GM18499 (cell line): ENCODE results near the gene ATG9A.

Experiments
- ATAC-seq: cut with Tn5 transposase; IDR thresholded peaks from one replicate; pipeline ENCODE4 v1.9.1; 2021; ENCODE audit warnings: moderate number of reproducible peaks; ENCODE audit not compliant: insufficient read depth, unreplicated experiment

Gene ATG9A

DNA sequence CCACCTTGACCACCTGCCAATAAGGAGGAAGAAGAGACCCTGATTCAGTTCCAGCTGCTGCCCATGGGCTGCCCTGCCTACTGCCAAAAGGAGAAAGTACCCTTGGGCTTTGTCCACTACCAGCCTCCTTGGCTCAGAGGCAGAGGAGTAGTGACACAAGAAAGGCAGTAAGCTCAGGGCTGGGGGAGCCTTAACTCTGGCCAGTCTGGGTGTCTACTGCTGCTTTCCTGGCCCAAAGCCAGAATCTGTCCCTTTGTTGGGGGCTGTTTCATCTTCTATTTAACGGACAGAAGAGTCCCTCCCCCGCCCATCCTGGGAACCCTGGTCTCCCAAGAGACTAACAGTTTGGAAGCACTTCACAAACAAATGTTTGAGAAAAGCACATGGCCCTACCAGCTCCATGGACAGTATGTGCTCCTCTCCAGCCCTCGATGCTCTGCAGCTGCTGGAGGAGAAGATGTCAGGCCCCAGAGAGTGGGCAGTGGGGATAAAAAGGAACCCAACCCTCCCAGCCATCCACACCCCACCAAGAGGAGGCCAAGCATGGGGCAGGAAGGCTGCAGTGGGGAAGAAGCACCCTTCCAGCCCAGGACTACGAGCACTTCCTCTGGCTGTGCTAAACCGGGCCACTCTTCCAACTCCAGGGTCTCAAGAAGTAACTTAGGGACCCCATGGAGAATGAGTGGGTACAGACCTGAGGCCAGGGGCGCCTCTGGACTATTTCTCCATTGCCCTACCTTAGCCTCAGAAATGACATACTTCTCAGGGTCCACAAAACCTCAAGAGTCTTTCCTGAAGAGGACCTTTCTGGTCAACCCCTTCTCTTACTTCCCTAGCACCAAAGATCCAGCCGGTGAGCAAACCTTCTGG lies 1.2 kb downstream of the ATG9A start:
- ATAC-seq, result no peak

DNA sequence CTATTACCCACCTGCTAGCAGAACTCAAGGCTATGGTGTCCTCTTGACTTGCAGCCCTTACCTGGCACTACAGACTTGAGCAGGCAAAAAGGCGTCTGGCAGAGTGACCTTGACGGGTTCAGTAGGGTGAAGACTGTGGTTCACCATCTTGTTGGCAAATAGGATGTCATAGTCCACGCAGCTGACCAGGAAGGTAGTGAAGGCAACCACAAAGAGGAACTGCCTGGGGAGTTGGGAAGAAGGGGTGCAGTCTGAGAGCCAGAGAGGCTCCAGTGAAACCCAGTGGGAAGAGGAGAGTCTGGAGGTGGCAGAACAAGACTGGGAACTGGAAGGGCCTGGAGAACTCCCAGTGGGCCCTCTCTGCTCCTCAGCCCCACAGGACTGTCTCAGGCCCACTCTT lies 4.1 kb downstream of the ATG9A start:
- ATAC-seq, result no peak

DNA sequence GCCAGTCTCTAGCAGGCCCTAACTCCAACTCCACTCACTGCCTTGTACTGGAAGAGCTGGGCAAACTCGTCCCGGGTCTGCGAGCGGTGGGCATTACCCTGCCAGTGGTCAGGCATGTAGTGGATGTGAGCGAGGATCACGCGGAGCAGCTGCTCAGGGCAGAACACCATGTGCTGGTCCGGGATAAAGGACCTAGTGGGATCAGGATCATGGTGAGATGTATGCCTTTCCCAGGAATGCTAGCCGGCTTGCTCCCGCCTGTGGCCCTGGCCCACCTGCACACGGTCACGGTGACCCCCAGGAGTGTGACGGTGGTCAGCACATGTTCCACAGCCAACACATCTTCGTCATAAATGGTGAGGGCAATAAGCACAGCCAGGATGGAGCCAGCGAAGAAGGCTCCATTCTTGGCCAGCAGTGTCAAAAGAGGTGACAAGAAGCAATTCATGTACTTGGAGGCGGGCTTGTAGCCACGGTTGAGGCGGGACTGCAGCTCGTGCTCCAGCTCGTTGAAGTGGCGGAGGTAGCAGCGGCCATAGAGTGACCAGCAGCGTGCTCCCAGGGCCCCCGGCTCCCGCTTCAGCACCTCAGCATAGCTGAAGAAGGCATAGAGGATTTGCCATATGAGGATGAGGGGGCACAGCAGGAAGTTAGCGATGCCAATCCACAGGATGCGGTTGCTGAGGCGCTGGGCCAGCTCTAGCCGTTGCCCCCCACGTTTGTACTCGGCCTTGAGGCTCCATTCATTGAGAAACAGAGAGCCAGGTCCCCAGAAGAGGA lies 5.4 kb downstream of the ATG9A start:
- no peak for ATAC-seq

DNA sequence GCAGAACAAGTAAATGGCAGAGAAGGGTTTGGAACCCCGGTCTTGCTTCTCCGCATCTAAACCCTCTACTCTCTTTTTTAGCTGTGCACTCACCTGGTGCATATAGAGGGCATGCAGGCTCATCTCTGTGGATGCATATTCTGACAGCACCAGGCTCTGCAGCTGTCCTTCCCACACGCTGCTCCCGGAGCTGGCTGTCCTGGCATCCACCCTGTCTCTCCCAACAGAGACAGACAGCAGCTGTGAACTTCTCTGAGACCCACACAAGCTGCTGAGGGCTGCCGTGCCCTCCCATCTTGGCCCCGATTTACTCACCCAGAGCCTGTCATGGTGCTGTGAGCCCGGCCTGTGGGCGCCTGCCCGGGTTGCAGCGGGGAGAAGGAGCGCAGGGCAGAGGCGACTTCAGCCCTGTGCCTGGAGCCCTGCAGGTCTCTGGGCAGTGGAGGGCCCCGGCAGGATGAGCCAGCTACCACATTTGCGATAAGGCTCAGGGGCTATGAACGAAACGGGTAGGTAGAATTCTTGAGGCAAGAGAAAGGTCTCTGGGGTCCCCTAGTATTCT lies 7.4 kb downstream of the ATG9A start:
- ATAC-seq, result no peak

DNA sequence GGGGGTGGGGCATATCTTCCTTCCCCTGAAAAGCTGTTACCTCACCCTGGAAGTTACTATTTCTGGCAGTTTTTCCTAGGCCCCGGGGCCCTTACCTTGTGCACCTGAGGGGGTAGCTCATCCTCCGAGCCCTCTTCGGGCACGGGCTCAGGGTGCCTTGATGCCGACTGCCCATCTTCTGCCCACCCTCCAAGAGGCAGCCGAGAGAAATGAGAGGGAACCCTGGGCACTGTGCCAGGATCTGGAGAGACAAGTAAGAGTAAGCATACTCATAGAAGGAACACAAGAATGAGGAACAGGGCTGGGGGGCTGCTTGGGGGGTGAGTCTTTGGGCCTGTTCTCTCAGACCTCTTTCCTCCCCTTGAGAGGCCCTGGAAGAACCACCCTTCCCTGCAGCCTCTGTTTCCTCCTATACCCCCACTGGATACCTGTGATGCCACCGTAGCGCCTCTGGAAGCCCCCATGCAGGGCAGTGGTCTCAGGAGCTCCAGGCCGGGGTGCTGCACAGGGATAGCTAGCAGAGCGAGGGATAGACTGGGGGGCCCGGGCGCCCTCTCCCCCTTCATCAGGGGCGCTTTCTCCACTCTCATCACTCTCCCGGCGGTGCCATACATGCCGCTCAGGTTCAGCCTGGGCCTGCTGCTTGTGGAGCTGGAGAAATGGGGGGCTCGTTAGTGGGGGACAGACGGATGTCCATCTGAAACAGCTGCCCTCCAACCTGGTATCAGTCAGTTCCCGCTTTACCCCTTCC lies 8.6 kb downstream of the ATG9A start:
- no peak for ATAC-seq

DNA sequence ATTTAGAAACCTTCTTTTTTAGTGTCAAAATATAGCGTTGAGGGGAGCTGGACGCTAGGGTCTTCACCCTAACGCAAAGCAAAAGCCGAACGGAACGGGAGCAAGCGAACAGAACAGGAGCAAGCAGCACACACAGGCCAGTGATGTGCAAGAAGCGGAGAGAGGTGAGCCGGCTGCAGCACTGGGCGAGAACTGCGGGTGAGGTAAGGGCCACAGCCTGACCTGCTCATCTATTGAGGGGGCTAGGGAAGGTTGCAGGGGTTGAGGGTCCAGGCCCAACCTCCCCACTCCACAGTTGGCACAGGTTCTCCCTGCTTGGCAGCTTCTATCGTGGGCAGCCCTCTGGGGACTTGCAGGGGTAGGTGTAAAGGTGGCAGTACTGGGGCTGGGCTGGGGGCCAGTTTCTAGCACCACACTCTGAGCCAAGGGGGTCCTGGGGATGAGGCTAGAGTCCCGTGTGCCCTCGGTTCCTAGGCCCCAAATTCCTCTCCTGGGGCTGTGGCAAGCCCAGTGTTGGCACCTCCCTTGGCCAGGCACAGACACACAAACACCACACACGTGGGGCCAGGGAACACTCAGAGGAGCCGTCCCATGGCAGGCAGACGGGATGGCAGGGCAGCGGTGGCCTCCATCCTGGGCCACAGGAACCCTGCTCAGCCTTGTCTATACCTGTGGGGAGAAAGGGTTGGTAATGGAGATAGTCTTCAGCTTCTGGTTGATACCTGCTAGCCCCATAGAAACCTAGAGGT lies 9.5 kb downstream of the ATG9A start:
- ATAC-seq, result no peak

DNA sequence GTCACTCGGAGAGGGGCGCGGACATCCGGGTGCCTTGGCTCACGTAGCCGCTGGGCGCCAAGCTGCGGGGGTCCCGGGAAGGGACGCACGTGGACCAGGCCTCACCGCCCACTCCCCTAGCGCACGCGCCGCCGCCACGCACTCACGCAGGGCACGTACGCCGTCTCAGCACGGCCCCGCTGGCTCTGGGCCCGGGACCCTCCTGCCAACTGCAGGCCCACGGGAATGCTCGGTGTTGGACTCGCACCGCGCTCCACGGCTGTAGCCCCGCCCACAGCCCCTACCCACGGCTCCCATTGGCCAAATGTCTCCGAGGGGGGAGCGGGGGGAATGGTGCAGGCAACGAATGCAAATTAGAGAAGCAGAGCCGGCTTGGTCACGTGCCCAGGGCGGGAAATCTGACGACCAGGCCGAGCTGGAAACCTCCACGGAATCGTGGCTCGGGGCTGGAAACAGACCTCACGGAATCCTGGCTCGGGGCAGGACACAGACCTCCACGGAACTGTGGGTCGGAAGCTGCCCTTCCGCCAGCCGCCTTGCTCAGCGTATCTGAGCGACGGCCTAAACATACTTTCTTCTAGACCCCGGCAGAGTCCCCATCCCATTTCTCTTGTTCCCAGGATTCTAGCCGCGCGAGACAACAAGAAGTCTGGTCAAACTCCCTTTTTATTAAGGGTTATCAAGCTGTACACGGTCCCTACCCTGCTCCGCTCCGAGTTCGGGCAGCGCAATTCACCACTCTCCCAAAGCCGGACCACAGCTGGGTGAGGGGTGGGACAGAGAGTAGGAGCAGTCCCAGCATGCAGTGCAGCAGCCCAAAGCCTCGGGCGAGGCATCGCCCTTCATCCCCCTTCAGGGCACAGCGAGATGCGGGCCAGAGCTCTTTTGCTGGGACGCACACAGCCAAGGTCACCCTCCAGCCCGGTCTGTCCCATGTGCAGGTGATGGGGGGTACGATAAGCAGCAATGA lies 10.4 kb downstream of the ATG9A start, which contains the start of gene ABCB6:
Gene ABCB6 (minus strand): TSS at position 227 of the 970 bp plus-strand sequence. CDS start 285 bp downstream, outside the sequence.
- ATAC-seq, result peak; percentile 35

DNA sequence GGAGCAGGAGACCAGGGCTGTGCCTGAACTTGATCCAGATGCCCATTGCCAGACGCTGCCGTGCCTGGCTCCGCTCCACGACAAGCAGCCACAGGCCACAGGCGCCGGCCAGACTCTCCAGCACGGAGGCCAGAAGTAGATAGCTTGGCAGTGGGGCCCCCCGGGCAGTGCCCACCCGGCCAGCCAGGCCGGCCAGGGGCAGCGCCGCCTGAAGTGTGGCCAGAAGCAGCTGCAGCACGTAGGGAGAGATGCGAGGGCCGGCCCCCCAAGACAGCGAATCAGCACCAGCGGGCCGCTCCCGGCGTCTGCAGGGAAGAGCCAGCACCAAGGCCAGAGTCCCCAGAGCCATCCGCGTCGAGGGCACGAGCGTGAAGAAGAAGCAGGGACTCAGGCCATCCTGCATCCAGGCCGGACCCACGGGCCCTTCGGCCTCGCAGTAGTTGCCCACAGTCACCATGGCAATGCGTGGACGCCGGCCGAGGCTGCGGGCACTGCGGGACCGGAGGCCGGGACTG lies 11.2 kb downstream of the ATG9A start:
- peak; percentile 11 for ATAC-seq

DNA sequence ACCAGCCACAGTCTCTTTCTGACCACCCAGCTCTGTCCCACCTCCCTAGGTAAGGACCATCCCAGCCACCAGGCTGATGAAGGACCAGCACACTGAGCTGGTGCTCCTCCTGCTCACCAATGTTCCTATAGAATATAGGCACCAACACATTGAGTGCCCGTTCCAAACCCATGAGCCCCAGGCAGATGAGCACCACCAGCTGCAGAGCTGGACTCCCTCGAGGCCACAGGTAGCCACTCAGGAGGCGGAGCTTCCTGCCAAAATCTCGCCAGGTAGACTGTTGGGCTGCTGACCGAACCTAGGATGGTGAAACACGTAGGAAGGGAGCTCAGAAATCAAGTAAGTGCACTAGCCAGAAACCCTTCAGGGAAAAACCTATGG lies 12.9 kb downstream of the ATG9A start:
- ATAC-seq, result no peak

DNA sequence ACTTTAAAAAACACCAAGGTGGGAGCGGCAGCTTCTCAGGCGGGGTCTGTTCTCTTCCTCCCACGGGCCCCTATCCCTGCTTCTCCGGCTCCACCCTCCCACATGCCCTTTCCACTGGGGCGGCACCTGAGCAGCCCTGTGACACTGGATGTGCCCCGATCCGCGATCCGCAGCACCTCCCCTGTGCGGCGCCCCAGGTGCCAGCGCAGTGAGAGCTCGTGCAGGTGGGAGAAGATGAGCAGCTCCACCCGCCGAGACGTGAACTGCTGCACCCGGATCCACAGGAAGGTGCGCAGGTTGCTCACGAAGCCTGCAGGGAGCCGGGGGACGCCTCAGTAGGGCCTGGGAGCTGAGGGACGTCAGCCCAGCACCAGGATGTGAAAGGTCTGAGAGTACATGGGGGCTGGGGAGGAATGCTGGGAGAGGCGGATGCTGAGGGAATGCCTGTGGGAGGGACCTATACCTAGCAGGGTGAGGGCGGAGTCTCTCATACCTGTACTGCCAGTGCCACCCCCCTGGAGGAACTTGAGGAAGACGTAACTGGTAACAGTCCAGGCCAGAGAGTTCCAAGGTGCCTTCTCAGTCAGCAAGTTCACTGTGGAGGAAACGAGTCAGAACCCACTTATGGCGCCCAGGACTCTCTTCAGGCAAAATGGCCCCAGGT lies 13.4 kb downstream of the ATG9A start:
- no peak for ATAC-seq

DNA sequence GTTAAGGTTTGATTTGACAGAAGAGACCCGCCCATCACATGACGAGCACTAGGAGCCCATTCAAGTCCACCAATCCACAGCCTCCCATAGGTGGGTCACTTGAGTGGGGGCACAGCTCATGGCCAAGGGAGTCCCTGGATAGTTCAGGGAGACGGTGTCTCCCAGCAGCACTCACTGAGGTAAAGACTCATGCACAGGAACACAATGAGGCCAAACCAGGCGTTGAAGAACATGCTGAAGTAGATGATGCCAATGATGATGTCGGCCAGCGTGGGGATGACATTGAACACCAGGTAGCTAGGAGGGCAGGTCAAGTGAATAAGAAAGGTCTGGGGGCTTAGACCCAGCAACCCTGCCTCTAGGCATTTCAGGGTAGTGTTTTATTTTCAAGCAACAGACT lies 14.7 kb downstream of the ATG9A start:
- ATAC-seq, result no peak

DNA sequence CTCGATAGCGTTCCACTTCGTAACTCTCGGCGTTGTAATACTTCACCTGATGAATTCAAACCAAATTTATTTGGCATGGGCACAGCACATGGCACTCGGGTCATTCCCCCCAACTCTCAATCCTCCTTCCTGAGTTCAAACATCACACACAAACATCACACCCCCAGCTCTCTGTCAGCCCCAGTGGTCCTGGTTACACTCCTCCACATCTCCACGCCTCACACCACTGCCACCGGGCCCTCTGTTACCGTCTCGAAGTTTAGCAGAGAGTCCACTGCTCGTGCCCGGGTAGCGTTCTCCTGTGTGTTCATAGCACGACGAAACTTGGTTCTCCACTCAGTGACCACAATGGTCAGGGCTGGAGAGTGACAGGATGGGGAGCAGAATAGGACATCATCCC lies 15.3 kb downstream of the ATG9A start:
- no peak for ATAC-seq

DNA sequence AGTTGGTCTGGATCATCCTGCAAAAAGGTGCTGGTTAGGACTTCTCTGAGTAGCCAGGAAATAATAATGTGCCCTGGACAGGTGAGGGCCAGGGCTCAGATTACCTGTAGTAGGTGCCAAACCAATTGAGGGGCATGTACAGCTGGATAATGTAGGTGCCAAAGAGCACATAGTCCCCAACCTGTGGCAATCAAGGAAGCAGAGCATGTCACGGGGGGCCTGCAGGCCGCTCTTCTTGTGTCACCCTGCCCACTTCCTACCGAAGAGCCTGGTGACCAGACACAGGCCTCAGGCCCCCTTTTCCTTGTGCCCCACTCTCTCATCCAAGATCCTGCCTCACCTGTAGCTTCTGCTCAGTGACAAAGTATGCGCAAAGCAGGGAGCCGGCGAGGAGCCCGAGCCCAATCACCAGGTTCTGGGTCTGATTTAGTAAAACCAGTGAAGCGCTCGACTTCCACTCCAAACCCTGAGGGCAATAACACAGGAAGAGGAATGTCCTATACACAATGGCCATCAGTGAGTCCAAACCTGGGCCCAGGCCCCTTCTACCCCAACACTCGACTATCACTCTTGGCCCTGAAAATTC lies 15.9 kb downstream of the ATG9A start:
- ATAC-seq, result no peak

DNA sequence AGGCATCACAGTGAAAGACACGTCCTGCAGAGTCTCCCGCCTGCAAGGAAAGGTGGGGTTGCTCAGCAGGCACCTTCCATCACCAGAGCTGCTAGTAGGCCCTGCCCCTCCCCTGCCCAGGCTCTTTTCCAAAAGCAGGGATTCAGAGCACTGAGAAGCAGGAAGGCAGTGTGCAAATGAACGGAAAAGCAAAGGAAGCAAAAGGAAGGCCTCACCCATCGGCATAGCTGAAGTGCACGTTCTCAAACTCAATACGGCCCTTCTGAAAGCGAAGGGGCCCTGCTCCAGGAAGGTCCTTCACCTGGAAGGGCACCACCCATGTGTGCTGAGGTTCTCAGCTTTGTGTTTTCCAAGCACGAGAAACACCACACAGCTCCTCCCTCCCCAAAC lies 16.4 kb downstream of the ATG9A start:
- ATAC-seq, result no peak

DNA sequence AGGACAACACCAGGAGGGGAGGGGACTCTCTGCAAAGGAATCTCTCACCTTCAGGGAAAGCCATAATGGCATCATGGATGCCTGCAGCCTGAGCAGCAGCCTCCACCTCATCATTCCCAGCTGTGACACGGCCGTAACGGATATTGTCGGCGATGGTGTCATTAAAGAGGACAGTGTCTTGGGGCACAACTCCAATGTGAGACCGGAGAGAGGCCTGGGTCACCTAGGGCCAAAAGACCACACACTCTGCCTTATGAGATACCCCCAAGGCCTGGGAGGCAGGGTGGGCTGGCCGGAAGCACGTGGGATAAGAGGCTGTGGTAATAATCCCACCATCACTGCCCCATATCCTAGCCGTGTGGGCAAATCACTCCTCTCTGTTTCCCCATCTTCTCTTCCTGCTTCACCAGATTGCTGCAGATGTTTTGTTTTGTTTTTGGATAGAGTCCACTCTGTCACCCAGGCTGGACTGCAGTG lies 18.5 kb downstream of the ATG9A start:
- no peak for ATAC-seq

DNA sequence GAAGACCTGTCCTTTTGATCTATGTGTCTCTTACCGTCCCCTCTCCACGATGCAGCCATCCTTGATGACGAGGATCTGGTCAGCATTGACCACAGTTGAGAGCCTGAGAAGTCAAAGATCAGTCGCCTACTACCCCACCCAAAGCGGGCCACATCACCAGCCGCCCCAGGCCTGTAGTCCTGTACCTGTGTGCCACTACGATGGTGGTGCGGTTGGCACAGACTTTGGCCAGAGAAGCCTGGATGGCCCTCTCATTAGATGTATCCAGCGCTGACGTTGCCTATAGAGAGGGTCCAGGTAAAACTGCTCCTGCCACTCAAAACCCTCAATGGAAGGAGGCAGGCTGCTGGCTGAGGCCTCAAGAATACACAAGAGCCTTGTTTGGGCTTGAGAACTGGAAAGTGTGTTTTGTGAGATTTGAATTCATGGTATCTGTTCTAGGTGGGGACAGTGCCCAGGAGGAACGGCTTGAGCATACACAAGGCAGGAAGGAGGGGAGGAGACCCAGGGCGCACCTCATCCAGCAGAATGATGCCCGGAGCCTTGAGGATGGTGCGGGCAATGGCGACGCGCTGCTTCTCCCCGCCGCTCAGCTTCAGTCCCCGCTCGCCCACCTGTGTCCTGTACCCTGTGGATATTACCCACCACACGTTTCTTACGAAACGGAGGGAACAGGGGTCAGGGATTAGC lies 19.1 kb downstream of the ATG9A start:
- ATAC-seq, result no peak
